ENCODE results near the gene RIPOR2.

Gene RIPOR2, protein sequence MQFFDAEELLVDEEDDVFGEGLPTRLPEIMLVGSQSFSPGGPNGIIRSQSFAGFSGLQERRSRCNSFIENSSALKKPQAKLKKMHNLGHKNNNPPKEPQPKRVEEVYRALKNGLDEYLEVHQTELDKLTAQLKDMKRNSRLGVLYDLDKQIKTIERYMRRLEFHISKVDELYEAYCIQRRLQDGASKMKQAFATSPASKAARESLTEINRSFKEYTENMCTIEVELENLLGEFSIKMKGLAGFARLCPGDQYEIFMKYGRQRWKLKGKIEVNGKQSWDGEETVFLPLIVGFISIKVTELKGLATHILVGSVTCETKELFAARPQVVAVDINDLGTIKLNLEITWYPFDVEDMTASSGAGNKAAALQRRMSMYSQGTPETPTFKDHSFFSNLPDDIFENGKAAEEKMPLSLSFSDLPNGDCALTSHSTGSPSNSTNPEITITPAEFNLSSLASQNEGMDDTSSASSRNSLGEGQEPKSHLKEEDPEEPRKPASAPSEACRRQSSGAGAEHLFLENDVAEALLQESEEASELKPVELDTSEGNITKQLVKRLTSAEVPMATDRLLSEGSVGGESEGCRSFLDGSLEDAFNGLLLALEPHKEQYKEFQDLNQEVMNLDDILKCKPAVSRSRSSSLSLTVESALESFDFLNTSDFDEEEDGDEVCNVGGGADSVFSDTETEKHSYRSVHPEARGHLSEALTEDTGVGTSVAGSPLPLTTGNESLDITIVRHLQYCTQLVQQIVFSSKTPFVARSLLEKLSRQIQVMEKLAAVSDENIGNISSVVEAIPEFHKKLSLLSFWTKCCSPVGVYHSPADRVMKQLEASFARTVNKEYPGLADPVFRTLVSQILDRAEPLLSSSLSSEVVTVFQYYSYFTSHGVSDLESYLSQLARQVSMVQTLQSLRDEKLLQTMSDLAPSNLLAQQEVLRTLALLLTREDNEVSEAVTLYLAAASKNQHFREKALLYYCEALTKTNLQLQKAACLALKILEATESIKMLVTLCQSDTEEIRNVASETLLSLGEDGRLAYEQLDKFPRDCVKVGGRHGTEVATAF

GRCh38 chr6:24935366-24936152, at the start of gene RIPOR2:
TSS of gene RIPOR2 (minus strand) at chr6:24935960. CDS start at chr6:24935898, 62 bp downstream.
- DNase-seq = peak; percentile 73

DNA sequence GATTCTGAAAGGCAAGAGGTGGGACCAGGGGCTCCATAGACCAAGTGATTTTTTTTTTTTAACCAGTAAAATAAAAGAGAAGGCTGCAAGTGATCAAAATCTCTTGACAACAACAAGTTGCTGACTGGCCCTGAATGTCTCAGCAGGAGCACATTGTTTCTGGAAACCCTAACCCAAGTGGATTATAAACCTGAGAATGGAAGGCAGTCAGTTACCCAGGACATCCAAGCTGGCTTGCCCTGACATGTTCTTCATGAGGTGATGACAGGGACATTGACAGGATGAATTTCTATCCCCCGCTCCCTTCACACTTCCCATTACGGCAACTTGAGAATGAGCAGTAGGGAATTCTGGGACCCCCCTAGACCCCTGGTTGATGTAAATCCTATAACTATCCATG, 49.6 kb upstream of the RIPOR2 start:
- DNase-seq = no peak

GRCh38 chr6:24982231-24982630, 46.5 kb upstream of the RIPOR2 start:
- DNase-seq = no peak

GRCh38 chr6:24981386-24981760, 45.6 kb upstream of the RIPOR2 start:
- DNase-seq = no peak

- DNase-seq = no peak
Observed at GRCh38 chr6:24980507-24981385, 45.0 kb upstream of the RIPOR2 start.

- no peak for DNase-seq
Observed at GRCh38 chr6:24979176-24979575, 43.4 kb upstream of the RIPOR2 start.

DNA sequence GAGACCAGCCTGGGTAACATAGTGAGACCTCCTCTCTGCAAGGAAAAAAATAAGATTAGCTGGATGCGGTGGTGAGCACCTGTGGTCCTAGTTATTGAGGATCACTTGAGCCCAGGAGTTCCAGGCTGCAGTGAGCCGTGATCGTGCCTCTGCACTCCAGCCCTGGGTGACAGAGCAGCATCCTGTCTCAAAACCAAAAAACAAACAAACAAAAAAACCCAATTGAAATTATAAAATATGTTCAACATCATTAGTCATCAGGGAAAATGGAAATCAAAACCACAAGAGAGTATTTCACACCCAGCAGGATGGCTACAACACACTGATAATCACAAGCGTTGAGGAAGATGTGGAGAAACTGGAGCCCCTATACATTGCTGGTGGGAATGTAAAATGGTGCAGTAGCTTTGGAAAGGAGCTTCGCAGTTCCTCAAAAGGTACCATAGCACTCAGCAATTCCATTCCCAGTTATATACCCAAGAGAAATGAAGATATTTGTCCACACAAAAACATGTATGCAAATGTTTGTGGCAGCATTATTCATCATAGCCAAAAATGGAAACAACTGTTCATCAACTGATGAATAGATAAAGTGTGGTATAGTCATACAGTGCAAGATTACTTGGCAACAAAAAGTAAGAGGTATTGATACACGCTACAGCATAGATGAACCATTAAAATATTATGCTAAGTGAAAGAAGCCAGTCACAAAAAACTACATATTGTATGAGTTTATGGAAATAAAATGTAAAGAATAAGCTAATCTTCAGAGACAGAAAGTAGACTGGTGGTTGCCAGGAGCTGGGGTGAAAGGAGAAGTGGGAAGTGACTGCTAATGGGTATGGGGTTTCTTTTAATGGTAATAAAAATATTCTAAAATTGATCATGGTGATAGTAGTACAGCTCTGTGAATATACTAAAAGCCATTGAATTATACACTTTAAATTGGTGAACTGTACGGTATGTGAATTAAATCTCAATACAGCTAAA, 38.7 kb upstream of the RIPOR2 start:
- peak; percentile 62 for DNase-seq

DNA sequence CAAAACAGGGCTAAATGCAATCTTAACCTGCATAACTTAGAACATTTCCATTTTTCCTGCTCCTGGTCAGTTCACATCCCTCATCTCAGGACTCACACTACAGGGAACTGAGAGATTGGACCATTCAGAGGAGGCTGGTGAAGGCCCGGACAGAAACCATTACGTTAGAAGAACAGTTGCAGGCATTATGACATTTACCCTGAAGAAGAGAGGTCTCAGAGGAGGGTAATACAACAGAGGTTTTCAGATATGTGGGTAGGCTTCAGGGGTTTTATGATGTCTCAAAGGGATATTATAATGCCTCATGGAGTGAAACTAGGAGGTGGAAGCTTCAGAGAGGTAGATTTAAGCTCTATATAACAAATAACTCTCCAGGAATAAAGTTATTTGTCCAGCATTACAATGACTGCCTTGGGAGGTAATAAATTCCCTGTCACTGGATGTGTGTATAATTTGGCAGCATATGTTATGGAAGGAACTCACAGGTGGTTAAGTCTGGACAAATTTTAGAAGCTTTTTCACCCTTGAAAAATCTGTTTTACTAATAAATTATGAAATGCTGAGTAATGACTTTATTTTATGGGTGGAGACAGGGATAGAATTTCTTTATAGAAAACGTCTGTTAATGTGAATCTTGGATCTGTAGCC, 36.7 kb upstream of the RIPOR2 start:
- DNase-seq = no peak

DNA sequence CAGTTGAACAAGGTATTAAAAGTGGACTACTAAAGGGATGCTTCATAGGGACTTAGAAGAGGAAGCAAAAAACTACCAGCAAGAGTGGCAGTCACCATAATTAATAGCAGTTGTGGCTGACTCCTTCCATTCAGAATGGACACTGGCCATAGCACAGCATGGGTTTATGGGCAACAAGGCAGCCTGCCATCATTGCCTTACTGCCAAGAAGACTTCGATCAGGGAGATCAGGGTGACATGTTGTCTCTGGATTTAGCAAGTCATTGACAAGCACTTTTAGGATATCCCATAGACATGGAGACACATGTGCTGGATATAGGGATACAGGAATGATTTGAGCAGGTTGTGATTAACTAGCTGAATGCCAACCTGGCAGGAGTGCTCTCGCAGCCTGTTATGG, 35.3 kb upstream of the RIPOR2 start:
- no peak for DNase-seq

DNA sequence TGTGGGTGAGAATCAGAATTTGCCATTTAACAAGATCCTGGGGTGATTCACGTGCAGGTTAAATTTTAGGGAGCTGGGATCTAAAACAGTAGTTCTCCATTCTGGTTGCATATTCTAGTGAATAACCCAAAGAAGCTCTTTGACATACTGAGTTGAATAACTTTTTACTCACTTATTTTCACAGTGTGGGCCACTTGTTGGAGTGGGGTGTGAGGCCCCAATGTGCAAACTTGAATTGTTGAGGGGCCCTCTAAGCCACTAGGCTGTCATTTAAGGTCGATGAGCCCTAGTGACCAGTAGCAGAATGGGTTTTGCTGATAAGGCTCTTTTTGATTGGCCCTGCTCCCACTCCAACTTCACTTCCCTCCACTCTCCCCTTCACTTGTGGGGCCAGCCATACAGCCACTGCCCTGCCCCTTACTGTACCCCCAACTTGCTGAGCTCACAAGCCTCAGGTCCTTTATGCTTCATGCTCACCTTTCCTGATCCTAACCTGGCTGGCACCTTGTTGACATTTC, 33.6 kb upstream of the RIPOR2 start:
- DNase-seq = no peak

GRCh38 chr6:24968783-24969182, 33.0 kb upstream of the RIPOR2 start:
- DNase-seq = no peak

DNA sequence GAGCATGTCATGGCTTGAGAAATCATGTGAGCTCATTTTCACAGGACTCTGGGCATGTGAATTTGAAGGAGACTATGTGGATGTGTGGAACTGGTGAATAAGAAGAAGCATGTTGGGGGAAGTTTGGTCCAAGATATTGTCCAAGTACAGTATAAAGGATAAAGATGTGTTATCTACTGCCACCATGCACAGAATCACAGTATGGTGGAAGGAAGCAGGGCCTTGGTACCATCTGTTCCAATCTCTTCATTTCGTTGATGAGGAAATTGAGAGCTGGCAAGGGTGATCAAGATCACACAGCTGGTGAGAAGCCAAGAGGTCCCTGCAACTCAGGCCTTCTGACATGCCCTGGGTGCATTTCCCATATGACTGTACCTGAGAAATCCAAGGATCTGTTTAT, 31.5 kb upstream of the RIPOR2 start:
- no peak for DNase-seq

DNA sequence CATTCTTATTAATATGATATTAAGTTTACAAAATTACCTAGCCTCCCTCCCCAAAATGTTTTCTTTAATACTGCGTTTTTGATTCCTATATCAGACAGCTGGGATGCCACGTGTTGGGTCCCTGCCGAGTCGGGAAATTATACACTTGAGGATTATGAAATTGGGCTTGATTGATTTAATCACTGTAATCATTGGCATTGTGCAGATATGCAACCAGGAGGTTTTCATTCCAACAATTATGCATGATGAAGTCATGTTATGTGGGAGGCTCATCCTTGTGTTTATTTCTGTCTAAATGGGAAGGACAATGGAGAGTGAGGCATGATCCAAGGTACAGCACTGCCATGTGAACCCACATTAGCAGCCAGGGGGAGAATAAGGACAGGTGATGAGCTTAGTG, 30.6 kb upstream of the RIPOR2 start:
- DNase-seq = no peak

- no peak for DNase-seq
Observed at GRCh38 chr6:24963887-24964570, 28.3 kb upstream of the RIPOR2 start.

DNA sequence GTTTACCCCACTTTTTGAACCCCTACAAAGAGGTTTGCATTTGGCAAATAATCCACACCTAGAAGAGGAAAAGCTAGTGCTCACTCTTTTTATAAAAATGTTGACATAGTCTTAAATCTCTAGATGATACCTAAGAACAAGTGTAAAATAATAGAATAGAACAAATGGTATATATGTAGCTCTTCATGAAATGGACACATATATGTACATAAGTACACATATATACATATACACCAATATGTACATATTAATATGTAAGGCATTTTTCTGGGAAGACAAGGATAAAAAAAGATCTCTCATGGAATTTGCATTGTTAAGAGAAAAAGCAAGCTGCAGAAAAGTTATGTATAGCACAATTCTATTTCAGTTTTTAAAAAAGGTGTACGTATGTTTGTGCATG, 27.6 kb upstream of the RIPOR2 start:
- DNase-seq = no peak

GRCh38 chr6:24961852-24962251, 26.1 kb upstream of the RIPOR2 start:
- no peak for DNase-seq

GRCh38 chr6:24960991-24961475, 25.3 kb upstream of the RIPOR2 start:
- DNase-seq = no peak

- DNase-seq = no peak
Observed at GRCh38 chr6:24959319-24959718, 23.6 kb upstream of the RIPOR2 start.

GRCh38 chr6:24957199-24957598, 21.4 kb upstream of the RIPOR2 start:
- no peak for DNase-seq
